ENCODE results near the gene KCNMA1. TPM values are rescaled to one million over a fixed set of nuclear protein-coding genes. Genes with fewer than 3 reads are reported as not detected.

The KCNMA1 gene
- total RNA-seq, 1 experiment from 2014 or later: 1.8 TPM

DNA sequence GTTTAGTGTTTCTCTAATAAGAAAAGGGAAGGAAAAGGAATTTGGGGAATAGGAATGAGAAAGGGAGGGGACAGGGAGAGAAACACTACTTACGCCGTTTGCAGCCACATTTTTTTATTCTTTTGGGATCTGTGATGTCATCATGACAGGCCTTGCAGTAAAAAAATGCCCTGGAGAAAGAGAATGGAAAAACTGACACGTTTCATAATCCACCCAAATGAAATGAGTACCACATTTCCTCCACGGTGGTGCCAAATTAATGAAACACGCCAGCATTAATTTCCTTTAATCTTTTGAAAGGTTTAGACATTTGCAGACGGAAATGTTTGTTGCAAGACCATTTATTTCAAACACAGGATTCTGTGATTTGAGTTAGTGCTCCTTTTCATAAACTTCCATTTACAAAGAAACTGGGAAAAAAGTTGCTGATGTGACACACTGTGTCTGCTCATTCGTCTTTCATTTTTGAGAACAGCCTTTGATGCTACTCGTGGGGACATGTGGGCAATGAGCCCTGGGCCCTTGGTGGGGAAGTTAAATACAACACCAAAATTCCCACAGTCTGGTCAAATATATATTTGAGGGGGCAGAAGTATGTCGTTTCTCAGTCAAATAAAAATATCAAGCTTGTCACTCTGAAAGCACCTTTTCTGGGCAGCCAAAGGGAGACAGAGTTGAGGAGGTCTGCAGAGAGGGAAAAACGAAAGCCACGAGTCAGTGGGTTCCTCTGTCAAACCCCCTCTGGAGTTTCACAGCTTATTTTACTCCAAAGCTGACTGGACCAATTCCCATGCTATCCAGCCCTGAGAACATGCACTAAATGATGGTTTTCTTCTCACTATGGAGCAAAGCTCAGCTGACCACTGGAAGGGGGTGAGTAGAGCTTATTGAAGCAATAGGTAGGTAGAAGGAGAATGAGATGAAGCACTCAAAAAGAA lies 625.5 kb downstream of the KCNMA1 start:
- H3K4me3 ChIP-seq: no peak overlapping the region
- no peaks in the 10 kb centered on the region for H3K36me3 ChIP-seq
- H3K4me1 ChIP-seq (replicated peaks): no peaks in the 10 kb centered on the region
- H3K9me3 ChIP-seq (replicated peaks): no peaks in the 10 kb centered on the region
- no peak overlapping the region for H3K27ac ChIP-seq
- DNase-seq (ENCODE audit: low read depth in 1 of 2, low spot score in 2 of 2): no peak
- H3K27me3 ChIP-seq (replicated peaks): no peaks in the 10 kb centered on the region

GRCh38 chr10:77010430-77010829 lies 627.2 kb downstream of the KCNMA1 start:
- H3K27me3 ChIP-seq (replicated peaks): no peaks in the 10 kb centered on the region
- DNase-seq (ENCODE audit: low read depth in 1 of 2, low spot score in 2 of 2): no peak
- H3K4me1 ChIP-seq (replicated peaks): no peaks in the 10 kb centered on the region
- H3K9me3 ChIP-seq (replicated peaks): no peaks in the 10 kb centered on the region
- H3K27ac ChIP-seq: no peak overlapping the region
- H3K36me3 ChIP-seq: no peaks in the 10 kb centered on the region
- no peak overlapping the region for H3K4me3 ChIP-seq

DNA sequence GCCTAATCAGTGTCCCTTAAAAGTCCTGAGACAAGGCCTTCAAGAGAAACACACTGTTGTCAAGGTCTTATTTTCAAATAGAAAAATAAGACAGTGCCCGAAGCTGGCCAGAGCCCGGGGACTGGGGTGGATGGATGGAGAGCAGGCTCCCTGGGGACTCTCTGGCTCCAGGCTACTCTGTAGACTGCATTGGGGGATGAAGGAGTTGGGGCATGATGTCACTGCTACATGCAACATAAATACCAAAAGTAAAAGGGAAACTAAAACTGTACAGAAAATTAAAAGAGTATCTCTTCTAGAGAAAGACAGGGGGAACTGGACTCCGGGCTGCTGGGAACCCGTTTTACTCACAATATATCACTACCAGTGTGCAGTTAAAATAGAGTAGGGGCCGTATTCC lies 629.8 kb downstream of the KCNMA1 start:
- Histone ChIP-seq H3K27ac (no peak overlapping the region), H3K9me3 (replicated peaks) (0 out of 2 replicates have a peak, but pooled peaks cover 4% of the 10 kb centered on the region), H3K4me1 (replicated peaks) (no peaks in the 10 kb centered on the region), H3K36me3 (no peaks in the 10 kb centered on the region), H3K4me3 (no peak overlapping the region), H3K27me3 (replicated peaks) (no peaks in the 10 kb centered on the region)
- no peak for DNase-seq (ENCODE audit: low read depth in 1 of 2, low spot score in 2 of 2)

- Histone ChIP-seq H3K27me3 (replicated peaks) (no peaks in the 10 kb centered on the region; the same call in 1 of the 2 replicates), H3K36me3 (no peaks in the 10 kb centered on the region), H3K4me1 (replicated peaks) (no peaks in the 10 kb centered on the region), H3K4me3 (no peak overlapping the region), H3K27ac (no peak overlapping the region), H3K9me3 (replicated peaks) (0 out of 2 replicates have a peak, but pooled peaks cover 4% of the 10 kb centered on the region)
- DNase-seq (ENCODE audit: low read depth in 1 of 2, low spot score in 2 of 2): no peak
Measured at GRCh38 chr10:77006836-77007511, 630.6 kb downstream of the KCNMA1 start.

GRCh38 chr10:77005871-77006270 lies 631.7 kb downstream of the KCNMA1 start:
- DNase-seq (ENCODE audit: low read depth in 1 of 2, low spot score in 2 of 2): no peak
- H3K4me1 ChIP-seq (replicated peaks): no peaks in the 10 kb centered on the region
- H3K27me3 ChIP-seq (replicated peaks): no peaks in the 10 kb centered on the region; the same call in 1 of the 2 replicates
- no peak overlapping the region for H3K27ac ChIP-seq
- H3K4me3 ChIP-seq: no peak overlapping the region
- 0 out of 2 replicates have a peak, but pooled peaks cover 4% of the 10 kb centered on the region for H3K9me3 ChIP-seq (replicated peaks)
- no peaks in the 10 kb centered on the region for H3K36me3 ChIP-seq

- peak in 1 of 2 experiments; percentile 40 for DNase-seq (ENCODE audit: low read depth in 1 of 2, low spot score in 2 of 2)
- Histone ChIP-seq H3K36me3 (no peaks in the 10 kb centered on the region), H3K27me3 (replicated peaks) (no peaks in the 10 kb centered on the region; the same call in 1 of the 2 replicates), H3K27ac (no peak overlapping the region), H3K4me1 (replicated peaks) (no peaks in the 10 kb centered on the region), H3K9me3 (replicated peaks) (0 out of 2 replicates have a peak, but pooled peaks cover 4% of the 10 kb centered on the region), H3K4me3 (no peak overlapping the region)
Measured at GRCh38 chr10:77004917-77005564, 632.6 kb downstream of the KCNMA1 start.

- H3K36me3 ChIP-seq: no peaks in the 10 kb centered on the region
- no peak overlapping the region for H3K27ac ChIP-seq
- H3K9me3 ChIP-seq (replicated peaks): 0 out of 2 replicates have a peak, but pooled peaks cover 4% of the 10 kb centered on the region
- H3K27me3 ChIP-seq (replicated peaks): peaks cover 2% of the 10 kb centered on the region; the same call in 1 of the 2 replicates
- no peaks in the 10 kb centered on the region for H3K4me1 ChIP-seq (replicated peaks)
- H3K4me3 ChIP-seq: no peak overlapping the region
- DNase-seq (ENCODE audit: low read depth in 1 of 2, low spot score in 2 of 2): no peak
Measured at GRCh38 chr10:77002872-77003271, 634.7 kb downstream of the KCNMA1 start.

DNA sequence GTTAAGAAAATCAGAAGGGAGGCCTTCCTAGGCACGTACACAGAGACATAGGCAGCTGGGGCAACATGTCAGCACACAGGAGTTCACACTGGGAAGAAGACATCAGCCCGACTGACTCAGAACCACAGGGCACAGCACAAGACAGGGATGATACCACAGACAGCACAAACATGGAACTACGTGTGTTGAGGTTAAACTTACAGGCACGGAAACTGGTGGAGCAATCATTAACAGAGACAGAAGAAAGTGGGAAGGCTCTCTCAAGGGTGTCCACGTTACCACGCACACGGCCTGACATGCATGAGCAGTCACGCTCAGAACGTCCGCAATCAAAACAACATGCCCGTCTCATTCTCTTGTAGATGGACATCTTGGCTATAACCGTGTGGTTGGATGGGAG lies 636.4 kb downstream of the KCNMA1 start:
- H3K27me3 ChIP-seq (replicated peaks): peaks cover 5% of the 10 kb centered on the region; the same call in 1 of the 2 replicates
- H3K4me3 ChIP-seq: no peak overlapping the region
- no peaks in the 10 kb centered on the region for H3K36me3 ChIP-seq
- 0 out of 2 replicates have a peak, but pooled peaks cover 4% of the 10 kb centered on the region for H3K9me3 ChIP-seq (replicated peaks)
- no peak for DNase-seq (ENCODE audit: low read depth in 1 of 2, low spot score in 2 of 2)
- H3K27ac ChIP-seq: no peak overlapping the region
- no peaks in the 10 kb centered on the region for H3K4me1 ChIP-seq (replicated peaks)

DNA sequence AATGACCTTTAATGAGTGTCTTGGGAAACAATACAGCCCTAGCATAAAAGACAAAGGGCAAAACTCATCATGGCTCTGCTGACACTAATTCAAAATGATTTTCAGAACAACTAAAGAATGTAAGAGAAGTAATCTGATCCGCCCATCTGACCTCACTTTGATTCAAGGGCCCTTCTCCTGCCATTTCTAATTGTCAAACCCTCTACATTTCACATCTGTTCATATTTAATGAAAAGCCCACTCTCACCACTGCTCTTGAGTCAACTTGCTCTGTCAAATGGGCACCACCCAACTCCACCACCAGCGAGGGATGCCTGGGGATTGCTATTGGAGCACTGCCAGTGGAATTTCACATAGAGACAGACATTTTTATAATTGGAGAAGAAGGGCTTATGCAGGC lies 639.2 kb downstream of the KCNMA1 start:
- H3K36me3 ChIP-seq: no peaks in the 10 kb centered on the region
- no peak overlapping the region for H3K4me3 ChIP-seq
- no peak for DNase-seq (ENCODE audit: low read depth in 1 of 2, low spot score in 2 of 2)
- no peaks in the 10 kb centered on the region for H3K4me1 ChIP-seq (replicated peaks)
- peaks cover 5% of the 10 kb centered on the region; the same call in 1 of the 2 replicates for H3K27me3 ChIP-seq (replicated peaks)
- no peak overlapping the region for H3K27ac ChIP-seq
- H3K9me3 ChIP-seq (replicated peaks): no peaks in the 10 kb centered on the region

DNA sequence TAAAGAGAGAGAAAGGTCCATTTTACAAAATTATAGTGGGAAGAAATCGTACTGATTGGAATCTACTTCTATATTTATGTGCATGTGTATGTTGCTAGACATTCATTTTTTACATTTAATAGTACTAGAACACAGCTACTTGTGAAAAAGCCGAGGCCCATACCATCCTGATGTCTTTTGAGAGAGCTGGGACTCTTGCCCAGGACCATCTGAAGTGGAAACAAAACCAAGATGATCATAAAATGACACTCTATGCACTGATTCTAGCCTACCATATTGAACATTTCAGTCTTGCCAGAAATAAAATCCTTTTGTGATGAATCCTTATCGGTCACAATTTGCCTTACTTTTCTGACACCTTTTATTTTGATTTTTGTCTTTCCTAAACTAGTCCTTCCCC lies 640.0 kb downstream of the KCNMA1 start:
- Histone ChIP-seq H3K4me3 (no peak overlapping the region), H3K27me3 (replicated peaks) (peaks cover 5% of the 10 kb centered on the region; the same call in 1 of the 2 replicates), H3K27ac (no peak overlapping the region), H3K9me3 (replicated peaks) (no peaks in the 10 kb centered on the region), H3K36me3 (no peaks in the 10 kb centered on the region), H3K4me1 (replicated peaks) (no peaks in the 10 kb centered on the region)
- no peak for DNase-seq (ENCODE audit: low read depth in 1 of 2, low spot score in 2 of 2)

GRCh38 chr10:76995023-76995422 lies 642.6 kb downstream of the KCNMA1 start:
- no peaks in the 10 kb centered on the region for H3K9me3 ChIP-seq (replicated peaks)
- no peak for DNase-seq (ENCODE audit: low read depth in 1 of 2, low spot score in 2 of 2)
- no peaks in the 10 kb centered on the region for H3K36me3 ChIP-seq
- no peak overlapping the region for H3K27ac ChIP-seq
- H3K4me1 ChIP-seq (replicated peaks): no peaks in the 10 kb centered on the region
- no peak overlapping the region for H3K4me3 ChIP-seq
- 0 out of 2 replicates have a peak, but pooled peaks cover 5% of the 10 kb centered on the region for H3K27me3 ChIP-seq (replicated peaks)

DNA sequence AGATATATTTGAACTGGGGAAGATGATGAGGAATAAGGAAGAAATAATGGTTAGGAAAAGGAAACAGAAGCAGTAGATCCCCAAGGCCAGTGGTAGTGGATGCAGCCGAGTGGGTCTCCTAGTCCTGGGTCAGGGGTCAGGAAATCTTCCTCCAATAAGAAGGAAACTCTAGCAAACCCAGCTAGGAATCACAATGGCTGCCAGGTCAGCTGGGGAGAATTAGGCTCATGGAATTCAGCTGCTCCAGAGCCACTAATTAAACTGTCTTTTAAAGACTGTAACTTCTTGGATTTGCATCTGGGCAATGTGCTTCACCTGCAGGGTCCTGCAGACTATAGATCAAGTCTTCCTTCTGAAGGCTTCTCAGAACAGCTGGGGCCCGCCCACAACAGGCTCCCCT lies 644.4 kb downstream of the KCNMA1 start:
- Histone ChIP-seq H3K9me3 (replicated peaks) (no peaks in the 10 kb centered on the region), H3K27ac (no peak overlapping the region), H3K4me3 (no peak overlapping the region), H3K4me1 (replicated peaks) (no peaks in the 10 kb centered on the region), H3K27me3 (replicated peaks) (0 out of 2 replicates have a peak, but pooled peaks cover 2% of the 10 kb centered on the region), H3K36me3 (no peaks in the 10 kb centered on the region)
- DNase-seq (ENCODE audit: low read depth in 1 of 2, low spot score in 2 of 2): no peak

GRCh38 chr10:76992467-76992866 lies 645.1 kb downstream of the KCNMA1 start:
- Histone ChIP-seq H3K27me3 (replicated peaks) (0 out of 2 replicates have a peak, but pooled peaks cover 2% of the 10 kb centered on the region), H3K9me3 (replicated peaks) (no peaks in the 10 kb centered on the region), H3K4me3 (no peak overlapping the region), H3K4me1 (replicated peaks) (no peaks in the 10 kb centered on the region), H3K27ac (no peak overlapping the region), H3K36me3 (no peaks in the 10 kb centered on the region)
- DNase-seq (ENCODE audit: low read depth in 1 of 2, low spot score in 2 of 2): no peak

Data from SJSA1 (cell line).